GM18867 (cell line): ENCODE measurements around the gene GALNT12.

ENCODE experiments used
- ATAC-seq: cut with Tn5 transposase; IDR thresholded peaks from one replicate; pipeline ENCODE4 v1.9.1; 2021; ENCODE audit warnings: mild to moderate bottlenecking, moderate library complexity; ENCODE audit not compliant: unreplicated experiment

The GALNT12 gene

DNA sequence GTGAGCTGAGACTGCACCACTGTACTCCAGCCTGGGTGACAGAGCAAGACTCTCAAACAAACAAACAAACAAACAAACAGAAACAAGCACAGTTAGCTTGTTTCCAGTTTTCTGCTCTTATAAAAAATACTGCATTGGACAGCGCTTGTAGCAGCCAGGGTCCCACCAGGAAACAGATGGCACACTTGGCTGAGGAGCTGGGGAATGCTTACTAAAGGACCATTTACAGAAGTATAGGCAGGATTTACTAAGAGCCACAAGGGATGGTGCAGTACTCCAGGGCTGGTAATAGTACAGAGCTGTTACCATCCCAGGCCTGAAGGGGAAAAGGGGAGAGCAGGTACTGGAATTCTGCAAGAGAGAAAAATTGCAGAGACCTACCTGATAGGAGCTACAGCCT lies 5.9 kb upstream of the GALNT12 start:
- no peak for ATAC-seq

DNA sequence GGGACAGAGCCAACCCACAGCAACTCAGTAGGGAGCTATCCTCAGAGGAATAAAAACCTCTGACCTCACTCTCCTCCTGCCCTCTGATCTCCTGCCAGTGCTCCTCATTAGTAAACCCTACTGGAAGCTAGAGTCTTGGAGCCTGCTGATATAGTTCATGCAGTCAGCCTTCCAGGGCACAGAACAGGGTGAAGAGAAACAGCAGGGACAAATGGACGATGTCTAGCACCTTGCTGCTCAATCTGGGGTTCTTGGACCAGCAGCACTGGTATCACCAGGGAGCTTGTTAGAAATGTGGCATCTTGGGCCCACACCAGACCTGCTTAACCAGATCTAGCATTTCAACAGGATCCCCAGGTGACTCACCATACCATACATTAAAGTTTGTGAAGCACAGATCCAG lies 5.5 kb upstream of the GALNT12 start:
- ATAC-seq, result no peak

DNA sequence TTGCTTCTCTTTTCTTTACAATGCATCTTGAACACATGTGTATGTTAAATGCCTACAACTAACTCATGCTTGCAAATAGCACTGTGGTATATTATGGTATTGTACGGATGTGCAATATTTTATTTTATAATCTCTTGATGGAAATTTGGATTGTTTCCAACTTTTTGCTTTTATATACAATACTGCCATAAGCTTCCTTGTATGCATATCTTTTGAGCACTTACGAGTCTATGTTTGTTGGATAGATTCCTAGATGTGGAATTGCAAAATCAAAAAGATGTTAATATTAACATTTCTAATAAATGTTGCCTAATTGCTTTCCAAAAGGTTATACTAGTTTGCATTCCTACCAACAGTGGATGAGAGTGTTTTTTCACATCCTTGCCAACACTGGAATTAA lies 3.4 kb upstream of the GALNT12 start:
- no peak for ATAC-seq

DNA sequence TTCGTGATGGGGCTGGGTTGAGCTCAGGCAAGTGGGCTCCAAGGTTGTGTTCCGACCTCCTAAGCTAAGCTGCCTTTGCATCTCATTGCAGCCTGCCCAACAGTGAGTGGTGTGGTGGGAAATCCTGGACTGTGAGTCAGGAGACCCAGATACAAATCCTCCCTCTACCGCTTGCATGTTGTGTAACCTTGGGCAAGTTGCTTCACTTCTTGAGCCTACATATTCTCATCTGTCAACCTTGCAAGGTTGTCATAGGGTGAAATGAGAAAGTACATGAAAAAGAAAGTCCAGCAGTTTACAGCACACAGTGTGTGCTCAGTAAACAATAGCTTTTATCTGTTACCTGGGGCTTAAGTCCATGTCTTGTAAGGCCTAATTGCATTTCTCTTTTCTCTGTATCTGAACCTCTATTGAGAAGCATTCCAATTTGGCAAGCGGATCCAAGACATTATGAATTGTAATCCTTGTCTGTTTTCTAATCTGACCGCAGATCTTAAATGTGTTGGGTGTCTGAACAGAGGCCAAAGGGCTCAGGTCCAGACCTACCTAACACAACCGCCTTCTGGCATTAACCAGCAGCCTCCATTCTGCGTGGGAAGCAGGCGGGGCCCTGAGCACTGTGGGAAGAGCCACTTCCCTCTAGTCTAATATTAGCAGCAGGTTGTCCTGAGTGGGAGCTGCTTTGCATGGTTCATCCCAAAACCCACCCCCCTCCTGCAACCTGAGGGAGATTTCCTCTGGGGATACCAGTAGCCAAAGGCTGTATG lies 1.8 kb upstream of the GALNT12 start:
- no peak for ATAC-seq

DNA sequence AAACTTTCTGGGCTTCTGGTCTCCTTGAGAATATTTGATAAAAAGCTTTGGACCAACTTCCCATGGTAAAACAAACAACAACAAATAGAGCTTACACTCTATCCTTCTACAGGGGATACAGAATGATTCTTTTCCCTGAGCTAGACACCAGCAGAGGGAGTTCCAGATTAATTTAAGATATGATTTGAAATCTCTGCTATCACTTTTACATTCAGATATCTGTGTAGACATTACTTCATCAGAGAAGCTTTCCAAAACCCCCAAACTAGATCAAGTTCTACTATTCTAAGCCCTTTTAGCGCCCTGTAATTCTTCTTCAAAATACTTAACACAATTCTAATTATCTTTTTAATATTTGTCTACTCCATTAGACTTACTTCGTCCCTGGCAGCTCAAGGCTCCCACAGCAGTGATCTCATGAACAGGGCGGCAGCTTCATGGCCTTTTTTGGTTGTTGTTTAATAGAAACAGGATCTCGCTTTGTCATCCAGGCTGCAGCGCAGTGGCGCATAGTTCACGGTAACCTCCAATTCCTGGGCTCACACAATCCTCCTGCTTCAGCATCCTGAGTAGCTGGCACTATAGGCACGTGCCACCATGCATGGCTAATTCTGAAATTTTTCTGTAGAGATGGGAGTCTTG lies 955 bp upstream of the GALNT12 start:
- ATAC-seq, result no peak

DNA sequence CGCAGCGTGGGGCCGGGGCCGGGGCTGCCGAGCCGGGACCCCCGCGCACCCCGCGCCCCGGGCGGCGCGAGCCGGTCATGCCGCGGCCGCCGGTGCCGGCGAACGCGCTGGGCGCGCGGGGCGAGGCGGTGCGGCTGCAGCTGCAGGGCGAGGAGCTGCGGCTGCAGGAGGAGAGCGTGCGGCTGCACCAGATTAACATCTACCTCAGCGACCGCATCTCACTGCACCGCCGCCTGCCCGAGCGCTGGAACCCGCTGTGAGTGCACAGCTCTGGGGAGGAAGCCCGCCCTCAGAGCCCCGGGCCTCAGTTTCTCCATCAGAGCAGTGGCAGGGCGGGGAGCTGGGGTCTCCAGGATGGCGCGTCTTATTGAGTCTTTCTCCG lies 335 bp downstream of the GALNT12 start:
- peak; percentile 32 for ATAC-seq

DNA sequence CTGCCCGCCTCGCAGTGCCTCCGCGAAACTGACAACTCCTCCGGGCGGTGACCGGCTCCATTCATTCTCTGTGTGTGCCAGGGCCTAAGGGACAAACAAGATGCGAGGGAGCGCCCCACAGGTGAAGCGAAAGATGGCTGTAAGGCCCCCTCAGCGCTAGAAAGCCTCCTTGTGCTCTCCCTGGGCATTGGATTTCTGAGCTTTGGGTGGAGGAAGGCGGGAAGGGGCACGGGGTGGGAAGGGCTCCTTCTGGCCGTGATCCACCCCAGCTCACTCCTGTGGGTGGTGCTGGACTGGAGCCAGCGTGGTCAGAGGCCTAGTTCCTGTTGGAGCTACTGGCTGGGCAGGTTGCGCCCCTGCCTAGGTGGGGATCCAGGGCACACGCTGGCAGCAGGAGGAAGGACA lies 943 bp downstream of the GALNT12 start:
- ATAC-seq, result no peak

DNA sequence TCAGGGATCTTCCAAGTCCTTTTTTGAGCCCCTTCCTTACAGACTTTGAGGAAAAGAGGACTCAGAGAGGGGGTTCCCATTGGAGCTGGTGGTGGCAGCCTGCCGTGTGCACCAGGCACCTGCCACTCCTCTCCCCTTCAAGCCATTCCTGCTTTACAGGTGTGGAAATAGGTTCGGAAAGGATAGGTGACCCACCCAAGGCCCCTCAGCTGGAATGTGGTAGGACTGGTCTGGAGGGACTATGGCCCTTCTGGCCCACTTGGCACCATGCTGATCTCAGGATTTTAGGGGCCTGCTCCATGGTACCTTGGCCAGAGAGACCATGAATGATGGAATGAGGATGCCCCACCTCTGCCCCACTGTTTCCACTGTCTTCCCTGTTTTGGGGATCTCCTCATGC lies 1.4 kb downstream of the GALNT12 start:
- ATAC-seq, result no peak

DNA sequence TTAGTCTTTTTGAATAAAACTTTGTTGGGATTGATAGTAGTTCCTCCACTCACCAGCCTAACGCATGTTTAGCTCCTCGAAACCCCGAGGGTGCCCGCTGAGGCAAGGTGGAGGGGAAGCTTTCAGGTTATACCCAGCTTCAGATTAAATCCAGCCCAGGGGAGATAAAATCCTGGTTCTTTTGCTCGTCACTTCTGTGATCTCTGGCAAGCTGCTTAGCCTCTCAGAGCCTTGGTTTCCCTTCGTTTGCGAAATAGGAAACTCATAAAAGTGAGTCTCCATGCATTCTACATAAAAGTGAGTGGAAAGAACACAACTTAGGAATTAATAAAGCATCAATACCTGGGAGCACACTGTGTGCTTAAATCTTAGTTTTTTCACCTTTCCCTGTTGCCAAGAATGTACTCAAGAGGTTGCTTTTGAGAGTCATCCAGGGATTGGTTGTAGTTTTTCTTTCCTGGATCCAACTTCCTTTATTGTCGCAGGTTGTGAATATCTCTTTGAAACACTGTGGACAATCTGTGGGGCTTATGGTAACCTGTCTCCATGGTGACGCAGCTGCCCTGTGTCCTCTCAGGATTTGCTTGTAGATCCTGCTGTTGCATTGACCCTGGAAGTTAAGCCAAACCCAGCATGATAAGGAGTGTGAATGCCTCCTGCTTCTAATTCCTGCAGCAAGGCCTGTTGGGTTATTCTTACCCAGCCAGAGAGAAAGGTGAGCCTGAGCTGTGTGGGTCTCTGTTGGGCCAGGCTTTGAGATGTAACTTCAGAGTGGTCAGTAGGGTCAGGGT lies 2.0 kb downstream of the GALNT12 start:
- ATAC-seq, result no peak

DNA sequence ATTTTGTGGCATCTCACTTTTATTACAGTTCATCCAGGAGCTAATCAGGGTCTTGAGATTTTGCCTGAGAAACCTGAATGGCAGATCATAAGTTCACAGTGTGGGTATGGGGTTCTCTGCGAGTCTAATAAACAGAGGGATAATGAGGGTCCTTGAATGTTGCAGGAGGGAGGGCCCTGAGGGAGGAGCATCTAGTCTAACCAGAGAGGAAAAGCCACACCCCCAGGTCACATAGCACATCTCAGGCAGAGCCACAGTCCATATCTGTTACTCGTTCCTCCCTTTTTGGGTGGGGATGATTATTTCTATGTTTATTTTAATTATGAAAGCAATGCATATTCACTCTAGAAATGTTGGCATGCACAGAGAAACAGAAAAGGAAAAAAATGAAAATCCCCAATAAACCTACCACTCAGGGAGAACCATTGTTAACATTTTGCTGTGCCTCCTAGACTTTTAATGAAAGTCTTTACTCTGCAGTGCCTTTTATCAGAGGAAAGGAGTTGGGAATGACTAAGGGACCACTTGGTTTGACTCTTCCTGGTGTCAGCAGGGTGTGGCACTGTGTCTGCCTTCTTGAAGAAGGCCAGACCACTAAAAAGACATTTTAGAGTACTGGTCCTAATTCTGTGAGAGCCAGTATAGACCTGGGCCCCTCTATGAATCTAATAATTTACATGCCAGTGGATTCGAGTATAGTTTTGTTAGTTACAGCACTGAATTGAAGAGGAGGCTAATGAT lies 2.8 kb downstream of the GALNT12 start:
- ATAC-seq, result no peak

DNA sequence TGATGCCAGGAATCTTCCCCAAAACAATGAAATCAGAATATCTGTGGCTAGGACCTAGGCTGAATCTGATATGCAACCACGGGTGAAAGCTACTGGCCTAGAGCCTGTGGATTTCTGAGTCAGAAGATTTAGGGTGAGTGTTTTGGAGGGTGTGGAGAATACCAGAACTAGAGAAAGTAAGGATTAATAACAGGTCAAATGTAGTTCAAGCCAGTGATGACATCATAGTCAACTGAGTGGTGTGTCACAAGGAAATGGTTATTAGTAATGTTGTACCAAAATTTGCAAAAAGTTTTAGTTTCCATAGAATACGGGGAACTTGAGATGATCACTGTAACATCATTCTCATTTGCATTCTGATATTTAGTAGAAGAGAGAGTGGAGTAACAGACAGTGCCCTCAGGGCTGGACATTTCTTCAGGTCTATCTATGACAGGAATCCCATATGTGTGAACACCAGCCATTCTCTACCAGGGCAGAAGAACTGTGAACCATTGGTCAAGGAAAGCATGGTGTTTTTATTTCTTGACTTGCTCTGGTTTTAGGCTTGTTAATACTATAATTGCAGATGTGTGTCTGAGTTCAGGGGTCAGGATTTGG lies 3.7 kb downstream of the GALNT12 start:
- no peak for ATAC-seq

DNA sequence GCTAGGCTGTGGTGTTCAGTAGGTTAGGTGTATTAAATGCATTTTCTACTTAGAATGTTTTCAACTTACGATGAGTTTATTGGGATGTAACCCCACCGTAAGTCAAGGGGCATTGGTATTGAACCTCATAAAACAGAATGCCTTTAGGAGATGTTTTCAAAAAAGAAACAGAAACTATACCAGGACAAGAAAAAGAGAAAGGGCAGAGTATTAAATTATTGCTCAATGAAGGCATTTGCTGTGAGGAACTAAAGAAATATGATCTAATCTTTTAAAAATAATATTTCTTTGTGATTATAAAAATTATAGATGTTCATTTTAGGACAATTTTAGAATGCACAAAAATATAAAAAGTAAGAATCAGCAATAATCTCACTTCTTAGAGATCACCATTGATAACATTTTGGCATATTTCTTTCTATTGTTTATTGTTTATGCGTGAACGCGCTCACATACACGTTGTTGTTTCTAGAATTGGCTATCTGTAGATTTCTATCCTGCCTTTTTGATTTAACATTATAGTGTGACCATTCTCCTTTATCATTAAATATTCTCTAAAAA lies 8.0 kb downstream of the GALNT12 start:
- ATAC-seq, result no peak

DNA sequence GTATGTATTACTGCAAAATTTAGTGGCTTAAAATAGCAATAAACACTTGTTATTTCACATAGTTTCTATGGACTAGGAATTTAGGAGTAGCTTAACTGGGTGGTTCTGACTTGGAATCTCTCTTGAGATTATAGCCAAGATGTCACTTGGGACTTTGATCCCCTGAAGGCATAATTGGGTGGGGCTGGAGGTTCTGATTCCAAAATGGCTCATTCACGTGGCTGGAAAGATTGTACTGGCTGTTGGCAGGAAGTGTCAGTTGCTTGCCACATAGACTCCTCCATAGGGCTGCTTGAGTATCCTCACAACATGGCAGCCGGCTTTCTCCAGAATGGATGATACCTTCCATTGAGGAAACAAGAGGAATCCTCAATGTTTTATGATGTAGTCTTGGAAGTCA lies 11.3 kb downstream of the GALNT12 start:
- ATAC-seq, result no peak

DNA sequence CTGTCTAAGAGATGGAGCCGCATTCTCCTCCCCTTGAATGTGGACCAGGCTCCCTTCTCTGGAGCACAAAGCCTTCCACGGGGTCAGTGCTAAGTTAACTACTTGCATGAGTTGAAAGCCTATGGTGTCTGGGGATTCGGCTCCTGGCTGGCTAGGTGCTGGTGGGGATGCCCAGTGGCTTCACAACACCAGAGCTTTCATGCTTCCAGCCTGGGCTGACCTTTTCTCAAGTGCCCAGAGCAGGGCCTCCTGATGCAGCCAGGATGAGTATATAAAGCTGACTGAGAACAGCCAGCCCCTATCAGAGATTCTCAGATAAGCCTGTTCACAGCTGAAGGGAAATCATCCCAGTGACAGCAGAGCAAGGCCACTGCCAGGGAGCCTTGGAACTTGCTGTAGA lies 11.8 kb downstream of the GALNT12 start:
- ATAC-seq, result no peak

DNA sequence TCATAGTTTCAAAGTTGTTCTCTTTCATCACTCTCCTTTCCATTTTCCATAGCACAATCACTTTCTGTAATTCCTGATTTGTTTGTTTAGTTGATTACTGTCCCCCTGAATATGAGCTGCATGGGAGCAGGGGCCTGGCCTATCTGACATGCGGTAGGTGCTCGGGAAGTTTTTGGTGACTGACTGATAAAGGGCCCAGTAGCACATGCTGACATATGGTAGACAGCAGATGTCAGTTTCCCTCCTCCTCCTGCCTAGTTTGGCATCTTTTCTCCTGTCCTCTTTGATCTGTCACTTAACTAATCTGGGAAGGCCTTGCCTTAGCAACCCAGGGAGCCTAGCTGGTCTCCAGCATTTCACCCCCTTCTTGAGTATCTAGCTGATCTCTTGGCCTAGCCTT lies 14.4 kb downstream of the GALNT12 start:
- ATAC-seq, result no peak

DNA sequence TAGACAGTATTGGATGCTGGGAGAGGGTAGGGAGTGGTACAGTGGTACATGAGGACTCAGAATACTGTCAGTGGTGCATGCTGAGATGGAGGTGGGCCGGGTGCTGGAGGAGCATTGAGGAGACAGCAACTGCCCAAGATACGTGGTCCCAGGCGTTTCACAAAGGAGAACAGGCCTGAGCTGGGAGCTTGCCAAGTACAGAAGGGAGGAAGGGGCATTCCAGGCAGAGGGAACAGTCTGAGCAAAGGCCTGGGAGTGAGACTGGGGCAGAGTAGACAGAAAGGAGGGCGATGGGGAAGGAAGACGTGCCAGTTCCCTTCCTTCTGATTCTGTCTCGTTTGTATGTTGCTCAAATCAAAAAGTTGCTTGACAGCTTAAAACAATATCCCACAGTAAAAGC lies 15.2 kb downstream of the GALNT12 start:
- ATAC-seq, result no peak

DNA sequence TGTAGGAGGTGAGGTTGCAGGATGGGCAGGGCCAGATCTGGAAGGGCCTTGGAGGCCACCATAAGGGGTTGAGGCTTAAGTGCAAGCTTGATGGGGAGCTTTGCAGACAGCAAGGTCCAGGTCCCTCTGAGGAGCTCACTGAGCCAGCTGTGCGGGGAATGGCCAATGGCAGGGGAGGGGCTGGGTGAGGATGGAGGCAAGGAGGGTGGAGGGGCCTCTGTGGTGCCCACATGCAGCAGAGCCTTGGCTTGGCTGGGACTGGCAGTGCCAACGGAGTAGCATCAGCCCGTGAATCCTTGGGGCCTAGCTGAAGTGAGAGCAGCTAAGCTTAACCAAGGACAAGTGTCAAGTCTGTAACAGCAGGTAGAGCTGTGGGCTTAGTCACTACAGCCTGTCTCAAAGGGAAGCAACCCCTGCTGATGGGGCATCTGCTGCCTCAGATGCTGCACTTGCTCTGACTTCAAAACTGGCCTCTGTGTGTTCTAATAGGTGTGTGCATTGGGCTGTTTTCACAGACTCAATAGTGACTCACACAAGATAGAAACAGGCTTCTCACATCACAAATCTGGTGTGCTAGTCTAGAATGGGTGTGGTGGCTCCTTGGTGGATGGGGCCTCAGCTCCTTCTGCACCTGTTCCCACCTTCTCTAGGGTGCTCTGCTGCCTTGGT lies 16.3 kb downstream of the GALNT12 start:
- ATAC-seq, result no peak

DNA sequence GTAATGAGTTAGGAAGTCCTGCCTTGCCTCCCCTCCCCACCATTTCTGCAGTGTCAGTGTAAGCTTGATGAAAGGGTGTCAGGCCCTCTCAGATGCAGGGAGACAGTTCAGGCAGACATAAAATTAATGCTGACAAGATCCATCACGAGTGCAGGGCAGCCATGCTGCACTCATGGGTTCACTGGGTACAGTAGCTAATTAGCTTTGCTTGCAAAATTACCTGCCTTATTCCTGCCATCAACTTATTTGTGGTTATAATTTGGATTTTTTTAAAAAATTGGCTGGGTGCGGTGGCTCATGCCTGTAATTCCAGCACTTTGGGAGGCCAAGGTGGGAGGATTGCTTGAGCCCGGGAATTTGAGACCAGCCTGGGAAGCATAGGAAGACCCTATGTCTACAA lies 17.9 kb downstream of the GALNT12 start:
- no peak for ATAC-seq

DNA sequence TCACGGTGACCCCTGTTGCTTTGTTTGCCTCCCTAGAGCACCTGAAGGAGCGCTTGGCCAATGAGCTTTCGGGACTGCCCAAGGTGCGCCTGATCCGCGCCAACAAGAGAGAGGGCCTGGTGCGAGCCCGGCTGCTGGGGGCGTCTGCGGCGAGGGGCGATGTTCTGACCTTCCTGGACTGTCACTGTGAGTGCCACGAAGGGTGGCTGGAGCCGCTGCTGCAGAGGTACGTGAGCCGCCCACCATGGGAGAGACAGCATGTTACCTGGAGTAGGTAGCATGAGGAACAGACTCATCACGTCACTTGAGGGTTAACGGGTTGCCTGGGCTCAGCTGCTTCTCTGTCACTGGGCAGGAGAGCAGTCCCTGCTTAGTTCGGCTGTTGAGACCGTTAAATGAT lies 19.2 kb downstream of the GALNT12 start:
- no peak for ATAC-seq

DNA sequence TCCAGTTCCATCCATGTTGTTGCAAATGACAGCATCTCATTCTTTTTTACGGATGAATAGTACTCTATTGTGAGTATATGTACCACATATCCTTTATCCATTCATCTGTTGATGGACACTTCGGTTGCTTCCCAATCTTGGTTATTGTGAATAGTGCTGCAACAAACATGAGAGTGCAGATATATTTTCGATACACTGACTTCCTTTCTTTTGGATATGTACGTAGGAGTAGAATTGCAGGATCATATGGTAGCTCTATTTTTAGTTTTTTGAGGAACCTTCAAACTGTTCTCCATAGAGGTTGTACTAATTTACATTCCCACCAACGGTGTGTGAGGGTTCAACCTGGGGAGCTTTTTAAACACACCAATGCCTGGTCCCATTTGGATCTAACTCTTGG lies 22.3 kb downstream of the GALNT12 start:
- no peak for ATAC-seq
